Measurements from ENCODE around the gene CXCL3.

DNA sequence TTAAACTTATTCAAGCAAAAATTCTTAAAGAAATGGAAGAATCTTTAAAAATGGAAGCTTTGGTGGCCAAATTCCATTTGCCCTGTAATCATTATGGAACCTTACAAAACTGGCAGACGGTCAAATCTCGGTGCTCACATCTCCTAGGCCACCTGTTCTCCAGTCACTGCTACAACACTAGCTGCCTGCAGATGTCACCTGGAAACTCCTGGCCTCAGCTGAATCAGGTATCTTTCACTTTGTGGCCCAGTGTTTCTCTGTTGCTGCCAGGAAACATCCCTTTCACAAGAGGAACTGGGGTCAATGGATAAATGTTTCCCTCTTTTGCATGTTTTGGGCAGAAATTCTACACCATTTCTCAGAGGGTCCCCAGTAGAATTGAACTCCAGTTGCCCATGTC lies 4.2 kb upstream of the CXCL3 start:
- TF ChIP-seq, protein P1, sequence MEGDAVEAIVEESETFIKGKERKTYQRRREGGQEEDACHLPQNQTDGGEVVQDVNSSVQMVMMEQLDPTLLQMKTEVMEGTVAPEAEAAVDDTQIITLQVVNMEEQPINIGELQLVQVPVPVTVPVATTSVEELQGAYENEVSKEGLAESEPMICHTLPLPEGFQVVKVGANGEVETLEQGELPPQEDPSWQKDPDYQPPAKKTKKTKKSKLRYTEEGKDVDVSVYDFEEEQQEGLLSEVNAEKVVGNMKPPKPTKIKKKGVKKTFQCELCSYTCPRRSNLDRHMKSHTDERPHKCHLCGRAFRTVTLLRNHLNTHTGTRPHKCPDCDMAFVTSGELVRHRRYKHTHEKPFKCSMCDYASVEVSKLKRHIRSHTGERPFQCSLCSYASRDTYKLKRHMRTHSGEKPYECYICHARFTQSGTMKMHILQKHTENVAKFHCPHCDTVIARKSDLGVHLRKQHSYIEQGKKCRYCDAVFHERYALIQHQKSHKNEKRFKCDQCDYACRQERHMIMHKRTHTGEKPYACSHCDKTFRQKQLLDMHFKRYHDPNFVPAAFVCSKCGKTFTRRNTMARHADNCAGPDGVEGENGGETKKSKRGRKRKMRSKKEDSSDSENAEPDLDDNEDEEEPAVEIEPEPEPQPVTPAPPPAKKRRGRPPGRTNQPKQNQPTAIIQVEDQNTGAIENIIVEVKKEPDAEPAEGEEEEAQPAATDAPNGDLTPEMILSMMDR (IDR thresholded peaks at IDR 0.05) = no peak
- TF ChIP-seq POLR2A (IDR thresholded peaks at IDR 0.05) = no peak

Data from lower leg skin (tissue), 3 donors.